HG03097 (cell line): Measurements from ENCODE around the gene GHDC.
"Not testable (repeated sequence)": the region's sequence is repeated elsewhere in the genome, so short reads cannot be mapped to it uniquely, and the experiment has no call there.

ENCODE experiments used
- ATAC-seq: cut with Tn5 transposase; IDR thresholded peaks from one replicate; pipeline ENCODE4 v1.9.1; 2021; ENCODE audit not compliant: unreplicated experiment, low FRiP score

Gene GHDC

DNA sequence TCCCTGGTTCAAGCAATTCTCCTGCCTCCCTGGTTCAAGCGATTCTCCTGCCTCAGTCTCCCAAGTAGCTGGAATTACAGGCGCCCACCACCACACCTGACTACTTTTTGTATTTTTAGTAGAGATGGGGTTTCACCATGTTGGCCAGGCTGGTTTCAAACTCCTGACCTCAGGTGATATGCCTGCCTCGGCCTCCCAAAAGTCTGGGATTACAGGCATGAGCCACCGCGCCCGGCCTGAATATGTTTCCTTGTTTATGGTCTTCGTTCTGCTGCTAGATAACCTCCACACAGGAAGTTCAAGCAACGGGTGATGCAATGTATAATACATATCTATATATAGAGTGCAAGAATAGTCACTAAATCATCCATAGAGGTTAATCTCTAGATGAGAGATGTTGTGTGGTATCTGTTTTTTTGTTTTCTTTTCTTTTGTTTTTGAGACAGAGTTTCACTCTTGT is 11.9 kb upstream of the GHDC start:
- ATAC-seq: not testable (repeated sequence)

DNA sequence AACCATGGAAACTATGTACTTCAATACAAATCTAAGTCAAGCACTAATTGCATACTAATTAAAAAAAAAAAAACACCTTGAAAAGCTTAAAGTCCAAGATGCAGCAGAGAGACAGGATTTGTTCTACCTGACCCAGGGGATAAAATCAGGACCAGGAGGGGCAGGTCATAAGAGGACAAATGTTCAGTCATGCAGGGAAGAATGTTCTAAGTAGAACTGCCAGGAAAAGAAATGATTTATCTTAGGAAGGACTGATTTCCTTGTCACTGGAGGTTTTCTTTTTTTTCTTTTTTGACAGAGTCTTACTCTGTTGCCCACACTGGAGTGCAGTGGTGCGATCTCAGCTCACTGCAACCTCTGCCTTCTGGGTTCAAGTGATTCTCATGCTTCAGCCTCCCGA is 9.1 kb upstream of the GHDC start:
- ATAC-seq: no peak

DNA sequence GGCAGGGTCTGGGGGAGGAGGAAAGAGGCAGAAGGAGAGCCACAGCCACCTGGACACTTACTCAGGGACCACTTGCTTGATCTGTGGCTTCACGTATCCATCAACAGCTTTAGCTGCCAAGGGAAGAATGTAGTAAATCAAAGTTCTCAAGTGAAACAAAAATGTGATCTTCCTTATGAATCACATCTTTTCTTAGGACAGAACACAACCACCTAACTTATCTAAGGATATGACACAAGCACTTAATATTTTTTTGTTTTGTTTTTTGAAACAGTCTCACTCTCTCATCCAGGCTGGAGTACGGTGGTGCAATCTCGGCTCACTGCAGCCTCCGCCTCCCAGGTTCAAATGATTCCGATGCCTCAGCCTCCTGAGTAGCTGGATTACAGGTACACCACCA is 8.4 kb upstream of the GHDC start:
- no peak for ATAC-seq

DNA sequence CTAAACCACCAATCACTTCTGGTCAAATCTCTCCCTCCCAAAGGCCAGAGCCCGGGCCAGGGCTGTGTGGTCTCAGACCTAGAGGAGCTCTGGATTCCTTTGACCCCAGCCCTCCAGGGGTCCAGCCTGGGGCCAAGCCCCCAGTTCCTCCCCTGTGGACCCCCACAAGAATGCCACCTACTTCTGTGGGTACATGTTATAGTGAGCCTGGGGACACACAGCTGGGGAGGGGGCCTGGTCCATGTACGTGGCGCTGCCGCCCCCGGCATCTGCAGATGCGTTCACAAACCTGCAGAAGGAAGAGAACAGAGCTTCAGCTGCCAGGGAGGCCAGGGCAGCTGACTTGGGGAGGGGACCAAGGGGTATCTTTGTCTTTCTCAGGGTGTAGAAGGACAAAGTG is 7.9 kb upstream of the GHDC start:
- no peak for ATAC-seq

DNA sequence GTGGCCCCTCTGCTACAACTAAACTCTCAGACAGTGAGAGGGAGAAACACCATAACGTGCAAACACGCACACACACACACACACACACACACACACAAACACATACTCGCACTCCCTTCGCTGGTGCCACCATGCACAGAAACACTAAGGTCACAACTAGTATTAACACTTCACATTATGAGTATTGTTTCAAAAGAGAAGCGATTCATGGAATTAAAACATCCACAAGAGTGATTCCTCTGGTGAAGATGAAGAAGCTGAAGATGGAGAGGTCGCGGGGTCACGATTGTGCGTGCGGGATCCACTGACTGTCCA is 7.1 kb upstream of the GHDC start:
- no peak for ATAC-seq

DNA sequence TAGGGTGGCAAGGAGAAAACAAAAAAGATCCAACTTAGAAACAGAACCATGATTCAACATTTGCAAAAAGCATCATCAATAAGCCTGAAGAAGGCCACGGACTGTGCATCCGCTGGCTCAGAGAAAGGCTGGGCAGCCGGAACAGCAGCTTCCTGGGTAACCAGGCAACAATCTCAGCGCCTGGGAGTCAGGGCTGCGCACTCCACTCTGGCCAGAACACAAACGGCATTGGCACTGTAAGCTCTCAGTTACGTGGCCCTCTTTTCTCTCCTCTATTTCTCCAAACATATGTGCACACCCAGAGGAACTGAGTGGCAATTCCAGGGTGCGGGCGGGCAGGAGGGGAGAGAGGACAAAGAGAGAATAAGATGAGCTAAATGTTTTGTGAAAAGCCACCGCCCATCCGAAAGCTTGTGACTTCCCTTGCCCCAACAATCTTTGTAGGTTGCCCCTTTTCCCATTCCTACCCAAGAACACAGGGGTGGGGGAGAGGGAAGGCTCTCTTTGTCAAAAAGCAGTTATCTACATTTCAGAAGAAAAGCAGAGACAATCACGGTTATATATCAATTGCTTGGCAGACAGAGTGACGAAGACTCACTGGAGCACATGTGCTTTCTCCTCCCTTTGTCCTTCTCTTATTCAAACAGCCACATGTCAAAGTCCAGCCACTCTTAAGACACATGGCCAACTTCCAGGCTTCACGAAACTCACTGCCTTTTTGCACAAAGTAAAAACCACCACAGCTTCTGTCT is 6.6 kb upstream of the GHDC start:
- no peak for ATAC-seq

DNA sequence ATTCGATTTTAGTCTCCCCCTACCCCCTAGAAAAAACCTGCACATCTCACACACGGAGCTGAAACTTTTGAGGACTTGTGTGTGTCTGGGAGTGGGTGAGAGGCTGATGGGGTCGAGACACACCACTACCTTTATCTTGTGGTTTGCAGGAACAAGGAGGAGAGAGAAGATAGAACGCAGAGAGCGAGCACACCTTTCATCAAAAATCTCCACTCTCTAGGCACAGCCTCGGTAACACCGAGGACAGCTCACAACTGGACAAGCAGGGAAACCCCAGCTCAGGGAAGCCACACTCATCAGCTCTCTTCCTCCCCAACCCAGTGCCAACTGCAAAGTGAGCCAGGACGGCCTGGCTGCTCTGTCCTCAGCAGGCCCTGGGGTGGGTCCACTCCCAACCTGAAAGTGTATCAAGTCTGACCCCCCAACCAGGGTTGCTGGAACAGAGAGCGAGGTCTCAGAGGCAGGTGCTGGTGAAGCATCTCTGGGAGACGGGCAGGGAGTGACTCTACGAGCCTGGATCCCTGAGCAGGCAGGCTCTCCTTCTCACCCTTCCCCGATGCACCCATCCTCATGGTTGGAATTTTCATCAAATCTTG is 5.2 kb upstream of the GHDC start:
- ATAC-seq: no peak

DNA sequence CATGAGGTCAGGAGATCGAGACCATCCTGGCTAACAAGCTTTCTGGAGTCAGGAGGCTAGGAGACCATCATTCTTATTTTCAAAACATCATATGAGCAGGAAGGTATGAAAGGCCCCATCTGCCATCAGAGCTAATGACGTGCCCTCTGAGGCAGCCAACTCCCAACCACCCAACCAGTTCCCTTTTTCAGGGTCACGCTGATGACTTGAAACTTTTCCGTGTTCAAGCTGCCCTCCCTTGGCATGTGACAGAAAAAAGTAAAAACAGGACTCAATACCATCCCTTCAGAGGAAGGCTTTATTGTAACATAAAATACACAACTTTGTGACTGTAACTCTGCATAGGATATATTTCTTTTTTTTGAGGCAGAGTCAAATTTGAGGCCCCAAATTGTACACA is 4.6 kb upstream of the GHDC start:
- no peak for ATAC-seq

DNA sequence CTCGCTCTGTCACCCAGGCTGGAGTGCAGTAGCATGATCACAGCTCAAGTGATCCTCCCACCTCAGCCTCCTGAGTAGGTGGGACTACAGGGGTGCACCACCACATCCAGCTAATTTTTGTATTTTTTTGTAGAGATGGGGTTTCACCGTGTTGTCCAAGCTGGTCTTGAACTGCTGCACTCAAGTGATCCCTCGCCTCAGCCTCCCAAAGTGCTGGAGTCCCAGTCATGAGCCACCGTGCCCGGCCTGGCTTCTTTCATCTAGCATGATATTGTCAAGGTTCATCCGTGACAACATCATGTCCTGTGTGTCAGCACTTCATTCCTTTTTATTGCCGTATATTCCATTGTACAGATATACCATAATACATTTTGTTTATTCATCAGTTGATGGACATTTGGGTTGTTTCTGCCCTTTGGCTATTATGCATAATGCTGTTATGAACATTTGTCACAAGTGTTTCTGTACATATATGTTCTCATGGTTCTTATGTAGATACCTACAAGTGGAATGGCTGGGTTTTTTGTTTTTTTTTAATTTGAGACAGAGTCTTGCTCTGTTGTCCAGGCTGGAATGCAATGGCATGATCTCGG is 3.4 kb upstream of the GHDC start:
- ATAC-seq: no peak

DNA sequence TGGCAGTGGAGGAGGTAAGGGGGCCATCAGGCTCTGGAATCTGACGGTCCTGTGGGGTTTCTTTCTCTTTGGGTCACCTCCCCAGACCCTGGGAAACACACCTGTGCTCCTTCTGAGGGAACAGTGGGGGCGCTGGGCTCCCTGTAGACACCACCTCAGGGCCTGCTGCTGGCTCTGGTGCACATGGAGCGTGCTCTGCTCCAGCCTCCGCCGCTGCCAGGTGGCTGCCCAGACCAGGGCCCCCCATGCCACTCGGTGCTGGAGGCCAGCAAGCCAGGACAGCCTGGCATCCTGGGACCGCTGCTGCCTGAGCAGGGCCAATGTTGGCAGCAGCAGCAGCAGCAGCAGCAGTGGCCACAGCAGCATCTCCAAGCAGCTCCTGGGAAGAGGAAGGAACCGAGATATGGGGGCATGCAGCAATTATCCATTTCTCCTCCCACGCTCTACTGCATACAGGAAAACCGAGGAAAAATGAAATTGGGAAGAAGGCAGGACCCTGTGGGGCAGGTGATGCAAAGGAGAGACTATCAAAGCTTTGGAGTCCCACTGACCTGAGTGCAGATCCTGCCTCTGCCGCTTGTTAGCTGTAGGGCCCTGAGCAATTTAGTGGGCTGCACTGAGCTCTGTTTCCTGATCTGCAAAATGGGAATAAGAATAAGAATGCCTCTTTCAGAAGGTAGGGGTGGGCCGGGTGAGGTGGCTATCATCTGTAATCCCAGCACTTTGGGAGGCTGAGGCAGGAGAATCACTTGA is 902 bp downstream of the GHDC start:
- no peak for ATAC-seq

DNA sequence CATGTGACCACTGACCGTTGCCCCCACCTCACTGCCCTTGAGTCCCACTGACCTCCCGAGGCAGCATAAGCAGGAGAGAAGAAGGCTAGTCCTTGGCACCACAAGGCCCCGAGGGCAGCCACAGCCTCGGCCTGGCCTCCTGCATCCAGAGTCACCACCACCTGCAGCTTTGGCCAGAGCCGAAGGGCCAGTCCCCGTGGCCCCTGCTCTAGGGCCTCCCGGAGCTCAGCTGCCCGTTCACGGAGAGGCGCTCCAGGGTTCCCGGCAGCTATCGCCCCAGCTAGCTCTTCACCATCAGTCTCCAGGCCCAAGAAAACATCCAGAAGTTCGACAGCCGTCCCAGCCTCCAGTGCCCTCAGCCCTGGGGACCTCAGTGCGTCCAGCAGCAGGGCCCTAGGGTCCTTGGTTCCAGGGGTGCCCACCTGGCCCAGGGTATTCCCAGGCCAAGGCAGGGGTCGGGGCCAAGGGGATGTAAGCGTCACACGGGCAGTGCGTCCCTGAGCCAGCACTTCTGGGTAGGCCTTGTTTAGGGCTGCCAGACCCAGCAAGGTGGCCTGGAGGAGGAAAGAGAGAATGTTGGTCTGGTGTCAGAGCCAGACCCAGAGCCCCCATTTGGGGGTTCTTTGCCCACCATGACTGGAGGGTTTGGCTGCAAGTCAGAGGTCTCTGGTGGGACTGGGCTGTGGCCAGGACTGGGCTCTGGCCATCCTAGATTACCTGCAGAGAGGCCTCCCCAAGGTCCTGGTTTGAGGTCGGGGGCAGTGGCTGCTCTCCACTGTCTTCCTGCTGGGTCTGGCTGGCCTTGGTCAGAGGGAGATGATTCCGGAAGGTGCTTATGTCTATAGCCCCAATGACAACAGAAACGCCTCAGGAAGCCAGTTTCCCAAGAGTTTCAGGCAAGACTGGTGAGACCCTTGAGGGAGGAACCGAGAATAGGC is 1.8 kb downstream of the GHDC start:
- no peak for ATAC-seq

DNA sequence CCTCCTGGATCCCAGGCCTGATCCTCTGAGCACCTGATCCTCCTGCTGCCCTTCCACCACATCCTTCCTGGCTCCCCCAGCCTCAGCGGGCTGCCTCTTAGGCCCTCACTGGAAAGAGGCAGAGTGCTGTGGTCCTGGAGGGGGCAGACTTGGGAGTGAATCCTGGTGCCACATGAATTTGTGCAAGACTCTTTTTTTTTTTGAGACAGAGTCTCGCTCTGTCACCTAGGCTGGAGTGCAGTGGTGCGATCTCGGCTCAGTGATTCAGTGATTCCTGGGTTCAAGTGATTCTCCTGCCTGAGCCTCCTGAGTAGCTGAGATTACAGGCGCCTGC is 3.1 kb downstream of the GHDC start:
- ATAC-seq: no peak

DNA sequence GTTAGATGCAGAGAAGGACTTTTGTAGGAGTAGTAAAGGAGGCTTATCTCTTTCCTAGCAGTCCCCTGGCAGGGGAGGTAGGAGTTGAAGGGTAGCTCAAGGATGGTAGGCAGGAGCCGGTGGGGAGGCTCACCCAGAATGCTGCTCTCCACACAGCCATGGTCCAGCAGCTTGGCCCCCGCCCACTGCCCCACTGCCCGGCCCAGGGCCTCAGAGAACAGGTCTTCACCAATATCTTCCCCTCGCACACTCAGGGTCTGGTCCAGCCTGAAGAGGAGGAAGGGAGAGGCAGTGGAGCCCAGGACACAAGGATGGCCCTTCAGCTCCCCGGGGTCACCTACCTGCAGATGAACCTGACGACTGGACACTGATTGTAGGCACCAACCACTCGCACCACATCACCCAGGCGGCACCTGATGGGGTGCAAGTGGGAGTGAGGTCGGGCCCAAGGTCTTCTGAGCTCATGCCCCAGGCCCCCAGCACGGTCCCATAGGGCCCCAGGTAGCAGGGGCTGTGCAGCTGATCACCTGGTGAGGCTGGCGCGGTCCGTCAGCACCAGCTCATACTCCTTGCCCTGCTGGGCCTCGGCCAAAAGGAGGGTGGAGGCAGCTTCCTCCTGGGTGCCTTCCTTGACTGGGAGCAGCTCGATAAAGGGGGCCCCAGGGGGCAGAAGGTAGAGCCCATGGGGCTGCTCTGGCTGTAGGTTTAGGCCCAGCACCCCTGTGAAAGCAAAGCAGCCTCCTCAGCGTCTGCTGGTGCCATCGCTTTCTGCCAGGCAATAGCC is 3.6 kb downstream of the GHDC start:
- no peak for ATAC-seq

DNA sequence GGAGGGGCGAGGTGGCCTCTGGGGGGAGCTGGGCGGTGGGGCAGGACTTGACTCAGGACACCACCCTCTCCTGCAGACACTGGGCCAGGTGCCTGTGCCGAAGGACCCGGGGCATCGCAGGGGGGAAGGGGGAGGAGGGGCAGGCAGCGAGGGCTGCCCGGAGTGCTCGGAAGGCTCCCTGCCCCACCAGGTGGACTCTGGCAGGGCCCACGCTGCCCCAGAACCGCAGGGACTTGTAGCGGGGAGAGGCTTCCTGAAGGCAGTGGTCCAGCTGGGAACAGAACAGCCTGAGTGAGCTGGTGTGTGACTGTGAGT is 4.7 kb downstream of the GHDC start:
- ATAC-seq: no peak

DNA sequence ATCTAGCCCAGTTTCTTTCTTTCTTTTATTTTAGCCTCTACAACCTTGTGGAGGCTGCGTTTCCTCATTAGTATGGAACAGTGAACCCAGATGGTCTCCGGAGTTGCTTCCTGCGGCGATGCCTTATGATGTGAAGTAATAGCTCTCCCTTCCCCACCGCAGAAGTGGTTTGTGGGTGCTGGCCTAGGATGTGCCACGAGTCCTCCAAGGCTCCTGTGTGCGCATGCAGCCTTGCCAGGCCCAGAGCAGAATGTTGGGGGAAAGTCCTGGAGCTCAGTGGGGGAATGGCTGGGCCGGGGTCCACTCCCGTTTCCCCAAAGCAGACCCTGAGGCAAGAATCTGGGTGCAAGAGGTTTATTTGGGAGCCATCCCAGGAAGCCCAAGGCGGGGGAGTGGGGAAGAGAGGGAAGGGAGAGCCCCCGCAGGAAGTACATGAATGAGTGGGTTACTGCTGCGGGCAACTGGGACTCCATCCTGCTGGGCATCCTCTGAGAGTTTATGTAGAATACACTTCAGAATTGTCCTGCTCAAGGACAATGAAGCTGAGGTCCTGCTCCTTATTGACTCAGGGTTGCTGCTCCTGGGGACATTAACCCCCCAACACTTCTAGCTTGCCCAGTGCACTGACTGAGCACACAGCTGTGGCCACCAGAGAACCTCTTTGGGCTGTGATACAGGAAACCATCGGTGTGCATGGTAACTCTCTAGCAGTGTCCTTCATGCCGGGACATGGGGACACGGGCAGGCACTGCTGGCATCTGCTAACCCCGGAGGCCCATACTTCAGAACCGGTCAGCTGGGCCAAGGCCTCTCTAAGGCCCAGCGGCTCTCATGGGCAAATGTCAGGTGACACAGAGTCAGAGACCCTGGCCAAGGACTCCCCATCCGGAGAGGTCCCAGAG is 5.3 kb downstream of the GHDC start:
- ATAC-seq: no peak

DNA sequence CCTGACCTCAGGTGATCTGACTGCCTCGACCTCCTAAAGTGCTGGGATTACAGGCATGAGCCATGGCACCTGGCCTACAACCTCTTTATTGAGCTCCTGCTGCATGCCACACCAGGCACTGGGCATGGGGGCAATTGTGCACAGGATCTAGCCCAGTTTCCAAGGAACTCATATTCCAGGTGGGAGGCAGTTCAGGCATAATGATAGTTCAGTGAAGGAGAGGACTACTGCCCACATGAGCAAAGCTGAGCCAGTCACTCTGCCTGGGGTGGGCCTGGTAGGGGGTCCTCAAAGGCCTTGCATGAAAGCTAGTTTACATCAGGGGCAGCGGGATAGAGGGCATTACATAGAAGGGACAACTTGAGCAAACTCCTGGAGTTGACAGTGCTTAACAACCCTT is 6.5 kb downstream of the GHDC start:
- ATAC-seq: no peak

DNA sequence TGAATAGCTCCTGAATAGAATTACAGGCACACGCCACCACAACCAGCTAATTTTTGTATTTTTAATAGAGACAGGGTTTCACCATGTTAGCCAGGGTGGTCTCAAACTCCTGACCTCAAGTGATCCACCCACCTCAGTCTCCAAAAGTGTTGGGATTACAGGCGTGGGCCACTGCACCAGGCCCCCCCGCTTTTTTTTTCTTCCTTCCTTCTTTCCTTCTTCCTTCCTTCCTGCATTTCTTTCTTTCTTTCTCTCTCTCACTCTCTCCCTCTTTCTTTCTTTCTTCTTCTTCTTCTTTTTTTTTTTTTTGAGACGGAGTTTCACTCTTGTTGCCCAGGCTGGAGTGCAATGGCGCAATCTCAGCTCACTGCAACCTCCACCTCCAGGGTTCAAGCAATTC is 8.1 kb downstream of the GHDC start:
- not testable (repeated sequence) for ATAC-seq

DNA sequence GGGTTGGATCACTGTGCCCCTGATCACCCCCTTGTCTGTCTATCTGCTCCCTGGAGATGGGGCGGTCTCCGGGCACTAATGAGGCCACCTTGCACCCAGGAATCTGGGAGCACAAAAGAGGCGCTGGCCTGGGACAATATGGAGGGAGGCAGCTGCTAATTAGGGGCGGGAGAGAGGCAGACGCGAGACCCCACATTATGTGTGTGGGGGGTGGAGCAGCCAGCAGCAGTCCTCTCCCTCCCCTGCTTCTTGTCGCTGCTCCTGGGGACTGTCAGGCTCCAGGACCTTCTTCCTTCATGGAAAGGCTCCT is 8.7 kb downstream of the GHDC start:
- ATAC-seq: no peak
